Measurements from ENCODE around the gene COMMD6. TPM values are rescaled to one million over a fixed set of nuclear protein-coding genes. Genes with fewer than 3 reads are reported as not detected.

COMMD6 gene
- total and polyA plus RNA-seq, 2 of the 13 experiments (the other 11 are each of a cell fraction or from before 2014, with no cell fraction given): 97.0 to 164 TPM

DNA sequence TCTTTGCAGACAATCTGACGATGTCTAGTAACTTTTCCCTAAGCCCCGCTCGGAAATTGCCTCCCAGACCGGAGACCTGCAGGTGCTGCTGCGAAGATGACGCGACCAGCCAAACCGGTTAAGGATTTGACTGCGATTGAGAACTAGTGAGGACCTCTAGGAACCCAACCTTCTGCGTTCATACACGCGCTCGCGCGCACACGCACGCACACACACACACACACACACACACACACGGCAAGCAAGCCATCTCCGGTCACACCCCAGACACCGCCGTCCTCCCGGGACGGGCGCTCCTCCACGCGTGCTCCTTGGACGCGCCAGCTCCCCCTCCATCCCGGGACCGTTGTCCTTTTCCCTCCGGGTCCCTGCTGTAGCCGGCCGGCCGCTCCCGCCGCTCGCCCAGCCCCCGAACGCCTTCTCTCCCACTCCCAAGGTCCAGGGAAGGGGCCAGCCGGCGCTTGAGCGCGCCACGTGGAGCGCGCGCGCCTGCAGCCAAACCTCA, 56.9 kb downstream of the COMMD6 start (continued):
- TF ChIP-seq, protein P1, sequence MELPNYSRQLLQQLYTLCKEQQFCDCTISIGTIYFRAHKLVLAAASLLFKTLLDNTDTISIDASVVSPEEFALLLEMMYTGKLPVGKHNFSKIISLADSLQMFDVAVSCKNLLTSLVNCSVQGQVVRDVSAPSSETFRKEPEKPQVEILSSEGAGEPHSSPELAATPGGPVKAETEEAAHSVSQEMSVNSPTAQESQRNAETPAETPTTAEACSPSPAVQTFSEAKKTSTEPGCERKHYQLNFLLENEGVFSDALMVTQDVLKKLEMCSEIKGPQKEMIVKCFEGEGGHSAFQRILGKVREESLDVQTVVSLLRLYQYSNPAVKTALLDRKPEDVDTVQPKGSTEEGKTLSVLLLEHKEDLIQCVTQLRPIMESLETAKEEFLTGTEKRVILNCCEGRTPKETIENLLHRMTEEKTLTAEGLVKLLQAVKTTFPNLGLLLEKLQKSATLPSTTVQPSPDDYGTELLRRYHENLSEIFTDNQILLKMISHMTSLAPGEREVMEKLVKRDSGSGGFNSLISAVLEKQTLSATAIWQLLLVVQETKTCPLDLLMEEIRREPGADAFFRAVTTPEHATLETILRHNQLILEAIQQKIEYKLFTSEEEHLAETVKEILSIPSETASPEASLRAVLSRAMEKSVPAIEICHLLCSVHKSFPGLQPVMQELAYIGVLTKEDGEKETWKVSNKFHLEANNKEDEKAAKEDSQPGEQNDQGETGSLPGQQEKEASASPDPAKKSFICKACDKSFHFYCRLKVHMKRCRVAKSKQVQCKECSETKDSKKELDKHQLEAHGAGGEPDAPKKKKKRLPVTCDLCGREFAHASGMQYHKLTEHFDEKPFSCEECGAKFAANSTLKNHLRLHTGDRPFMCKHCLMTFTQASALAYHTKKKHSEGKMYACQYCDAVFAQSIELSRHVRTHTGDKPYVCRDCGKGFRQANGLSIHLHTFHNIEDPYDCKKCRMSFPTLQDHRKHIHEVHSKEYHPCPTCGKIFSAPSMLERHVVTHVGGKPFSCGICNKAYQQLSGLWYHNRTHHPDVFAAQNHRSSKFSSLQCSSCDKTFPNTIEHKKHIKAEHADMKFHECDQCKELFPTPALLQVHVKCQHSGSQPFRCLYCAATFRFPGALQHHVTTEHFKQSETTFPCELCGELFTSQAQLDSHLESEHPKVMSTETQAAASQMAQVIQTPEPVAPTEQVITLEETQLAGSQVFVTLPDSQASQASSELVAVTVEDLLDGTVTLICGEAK (IDR thresholded peaks at IDR 0.05): no peak
- TF ChIP-seq, protein P1 (CRISPR knock-in tag; IDR thresholded peaks at IDR 0.05): 0 out of 2 replicates have a peak, but pooled peaks have one; percentile 21
- TF ChIP-seq, protein P2, sequence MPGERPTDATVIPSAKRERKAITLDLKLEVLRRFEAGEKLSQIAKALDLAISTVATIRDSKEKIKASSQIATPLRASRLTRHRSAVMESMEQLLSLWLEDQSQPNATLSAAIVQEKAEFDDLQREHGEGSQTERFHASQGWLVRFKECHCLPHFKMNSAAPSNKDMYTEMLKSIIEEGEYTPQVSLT (CRISPR knock-in tag; IDR thresholded peaks at IDR 0.05; ENCODE audit: borderline replicate concordance, low read depth): no peak
- TF ChIP-seq MXI1 (IDR thresholded peaks at IDR 0.05; ENCODE audit: borderline replicate concordance, low read depth, low read length): no peak; the same call in 2 of the 3 replicates
- no peak for TF ChIP-seq MBNL3 (CRISPR knock-in tag; conservative IDR thresholded peaks at IDR 0.05)
- TF ChIP-seq, protein P3, sequence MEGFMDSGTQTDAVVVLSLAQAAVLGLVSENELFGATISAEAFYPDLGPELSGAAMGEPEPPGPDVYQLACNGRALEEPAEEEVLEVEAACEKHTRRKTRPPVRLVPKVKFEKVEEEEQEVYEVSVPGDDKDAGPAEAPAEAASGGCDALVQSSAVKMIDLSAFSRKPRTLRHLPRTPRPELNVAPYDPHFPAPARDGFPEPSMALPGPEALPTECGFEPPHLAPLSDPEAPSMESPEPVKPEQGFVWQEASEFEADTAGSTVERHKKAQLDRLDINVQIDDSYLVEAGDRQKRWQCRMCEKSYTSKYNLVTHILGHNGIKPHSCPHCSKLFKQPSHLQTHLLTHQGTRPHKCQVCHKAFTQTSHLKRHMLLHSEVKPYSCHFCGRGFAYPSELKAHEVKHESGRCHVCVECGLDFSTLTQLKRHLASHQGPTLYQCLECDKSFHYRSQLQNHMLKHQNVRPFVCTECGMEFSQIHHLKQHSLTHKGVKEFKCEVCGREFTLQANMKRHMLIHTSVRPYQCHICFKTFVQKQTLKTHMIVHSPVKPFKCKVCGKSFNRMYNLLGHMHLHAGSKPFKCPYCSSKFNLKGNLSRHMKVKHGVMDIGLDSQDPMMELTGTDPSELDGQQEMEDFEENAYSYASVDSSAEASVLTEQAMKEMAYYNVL (CRISPR knock-in tag; IDR thresholded peaks at IDR 0.05; ENCODE audit: borderline replicate concordance): peak; percentile 76; the same call in 1 of the 2 replicates
- TF ChIP-seq ZNF557 (CRISPR knock-in tag; IDR thresholded peaks at IDR 0.05): no peak
- TF ChIP-seq, protein P4, sequence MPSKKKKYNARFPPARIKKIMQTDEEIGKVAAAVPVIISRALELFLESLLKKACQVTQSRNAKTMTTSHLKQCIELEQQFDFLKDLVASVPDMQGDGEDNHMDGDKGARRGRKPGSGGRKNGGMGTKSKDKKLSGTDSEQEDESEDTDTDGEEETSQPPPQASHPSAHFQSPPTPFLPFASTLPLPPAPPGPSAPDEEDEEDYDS (CRISPR knock-in tag; IDR thresholded peaks at IDR 0.05): 0 out of 2 replicates have a peak, but pooled peaks have one; percentile 24
- no peak for TF ChIP-seq ZNF256 (CRISPR knock-in tag; conservative IDR thresholded peaks at IDR 0.05)
- no peak for TF ChIP-seq TOPORS (CRISPR knock-in tag; IDR thresholded peaks at IDR 0.05)
- TF ChIP-seq GATAD2A (CRISPR knock-in tag; IDR thresholded peaks at IDR 0.05): 0 out of 2 replicates have a peak, but pooled peaks have one; percentile 6
- no peak for TF ChIP-seq ZNF7 (CRISPR knock-in tag; IDR thresholded peaks at IDR 0.05)
- TF ChIP-seq THAP11 (CRISPR knock-in tag; IDR thresholded peaks at IDR 0.05): no peak
- TF ChIP-seq GFI1 (CRISPR knock-in tag; IDR thresholded peaks at IDR 0.05; ENCODE audit: borderline replicate concordance): no peak
- peak; percentile 19; the same call in 1 of the 2 replicates for TF ChIP-seq ZNF792 (CRISPR knock-in tag; IDR thresholded peaks at IDR 0.05)
- TF ChIP-seq, protein P5, sequence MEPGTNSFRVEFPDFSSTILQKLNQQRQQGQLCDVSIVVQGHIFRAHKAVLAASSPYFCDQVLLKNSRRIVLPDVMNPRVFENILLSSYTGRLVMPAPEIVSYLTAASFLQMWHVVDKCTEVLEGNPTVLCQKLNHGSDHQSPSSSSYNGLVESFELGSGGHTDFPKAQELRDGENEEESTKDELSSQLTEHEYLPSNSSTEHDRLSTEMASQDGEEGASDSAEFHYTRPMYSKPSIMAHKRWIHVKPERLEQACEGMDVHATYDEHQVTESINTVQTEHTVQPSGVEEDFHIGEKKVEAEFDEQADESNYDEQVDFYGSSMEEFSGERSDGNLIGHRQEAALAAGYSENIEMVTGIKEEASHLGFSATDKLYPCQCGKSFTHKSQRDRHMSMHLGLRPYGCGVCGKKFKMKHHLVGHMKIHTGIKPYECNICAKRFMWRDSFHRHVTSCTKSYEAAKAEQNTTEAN (CRISPR knock-in tag; conservative IDR thresholded peaks at IDR 0.05): peak; percentile 92

Measured in HepG2 (cell line).